ENCODE measurements around the gene KRTAP1-3. TPM values are rescaled to one million over a fixed set of nuclear protein-coding genes. Genes with fewer than 3 reads are reported as not detected.
"Not testable (repeated sequence)": the region's sequence is repeated elsewhere in the genome, so short reads cannot be mapped to it uniquely, and the experiment has no call there.

KRTAP1-3 gene
- total RNA-seq (not detected), polyA plus RNA-seq (not detected)

- H3K4me3 ChIP-seq; H3K36me3 ChIP-seq; FAIRE-seq; ATAC-seq; H3K9me3 ChIP-seq; H3K27me3 ChIP-seq; intact Hi-C loops (cut with DNase I); H3K4me1 ChIP-seq; H3K27ac ChIP-seq: not testable (repeated sequence)
- WGBS, 2 donors = 78 to 83% methylated on average over 10 of the region's 10 CpGs
- peak in 1 of 6 donors; percentile 33 for DNase-seq
These were observed at the start of gene KRTAP1-3 for GRCh38 chr17:41034346-41034935. Gene KRTAP1-3 (minus strand): TSS chr17:41034874. CDS start chr17:41034821, 53 bp downstream.

DNA sequence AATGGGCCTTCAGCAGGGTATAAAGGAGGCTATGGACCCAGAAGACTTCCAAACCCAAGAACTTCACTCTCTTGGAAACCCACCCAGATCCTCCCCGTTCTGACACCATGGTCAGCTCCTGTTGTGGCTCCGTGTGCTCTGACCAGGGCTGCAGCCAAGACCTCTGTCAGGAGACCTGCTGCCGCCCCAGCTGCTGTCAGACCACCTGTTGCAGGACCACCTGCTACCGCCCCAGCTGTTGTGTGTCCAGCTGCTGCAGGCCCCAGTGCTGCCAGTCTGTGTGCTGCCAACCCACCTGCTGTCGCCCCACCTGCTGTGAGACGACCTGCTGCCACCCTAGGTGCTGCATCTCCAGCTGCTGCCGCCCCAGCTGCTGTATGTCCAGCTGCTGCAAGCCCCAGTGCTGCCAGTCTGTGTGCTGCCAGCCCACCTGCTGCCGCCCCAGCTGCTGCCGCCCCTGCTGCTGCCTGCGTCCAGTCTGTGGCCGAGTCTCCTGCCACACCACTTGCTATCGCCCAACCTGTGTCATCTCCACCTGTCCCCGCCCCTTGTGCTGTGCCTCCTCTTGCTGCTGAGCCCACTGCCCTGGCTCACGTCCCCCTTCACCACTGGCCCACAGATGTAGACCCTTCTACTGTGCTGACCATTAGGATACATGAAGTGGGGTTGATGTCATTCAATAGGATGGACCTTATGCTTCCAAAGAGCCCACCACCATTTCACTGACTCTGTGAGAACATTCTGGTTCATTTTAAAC, 49.6 kb upstream of the KRTAP1-3 start, which contains the start of gene KRTAP4-7:
Gene KRTAP4-7 (plus strand): TSS at position 51 of the 757 bp plus-strand sequence. CDS start 57 bp downstream, at position 108.
- H3K27me3 ChIP-seq; H3K4me3 ChIP-seq; H3K27ac ChIP-seq; DNase-seq; H3K36me3 ChIP-seq; intact Hi-C loops (cut with DNase I); ATAC-seq; H3K4me1 ChIP-seq; H3K9me3 ChIP-seq; FAIRE-seq: not testable (repeated sequence)
- 59 to 64% methylated on average over 9 to 14 of the region's 14 CpGs for WGBS, 2 donors

- 45 to 56% methylated on average over 2 of the region's 2 CpGs for WGBS, 2 donors
- FAIRE-seq, H3K27me3 ChIP-seq: not testable (repeated sequence)
These were observed 48.8 kb upstream of the KRTAP1-3 start for GRCh38 chr17:41083427-41083826.

GRCh38 chr17:41082626-41083025, 48.0 kb upstream of the KRTAP1-3 start:
- no peak for ATAC-seq
- Histone ChIP-seq H3K9me3 (no peaks in the 10 kb centered on the region), H3K36me3 (no peaks in the 10 kb centered on the region), H3K4me1 (no peaks in the 10 kb centered on the region), H3K27me3 (no peaks in the 10 kb centered on the region), H3K27ac (no peak overlapping the region), H3K4me3 (no peak overlapping the region)
- TF ChIP-seq, protein P1, sequence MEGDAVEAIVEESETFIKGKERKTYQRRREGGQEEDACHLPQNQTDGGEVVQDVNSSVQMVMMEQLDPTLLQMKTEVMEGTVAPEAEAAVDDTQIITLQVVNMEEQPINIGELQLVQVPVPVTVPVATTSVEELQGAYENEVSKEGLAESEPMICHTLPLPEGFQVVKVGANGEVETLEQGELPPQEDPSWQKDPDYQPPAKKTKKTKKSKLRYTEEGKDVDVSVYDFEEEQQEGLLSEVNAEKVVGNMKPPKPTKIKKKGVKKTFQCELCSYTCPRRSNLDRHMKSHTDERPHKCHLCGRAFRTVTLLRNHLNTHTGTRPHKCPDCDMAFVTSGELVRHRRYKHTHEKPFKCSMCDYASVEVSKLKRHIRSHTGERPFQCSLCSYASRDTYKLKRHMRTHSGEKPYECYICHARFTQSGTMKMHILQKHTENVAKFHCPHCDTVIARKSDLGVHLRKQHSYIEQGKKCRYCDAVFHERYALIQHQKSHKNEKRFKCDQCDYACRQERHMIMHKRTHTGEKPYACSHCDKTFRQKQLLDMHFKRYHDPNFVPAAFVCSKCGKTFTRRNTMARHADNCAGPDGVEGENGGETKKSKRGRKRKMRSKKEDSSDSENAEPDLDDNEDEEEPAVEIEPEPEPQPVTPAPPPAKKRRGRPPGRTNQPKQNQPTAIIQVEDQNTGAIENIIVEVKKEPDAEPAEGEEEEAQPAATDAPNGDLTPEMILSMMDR (IDR thresholded peaks at IDR 0.05) = no peak
- no peak for DNase-seq
- intact Hi-C loops (cut with DNase I) = no loop called here
- no peak for FAIRE-seq
- 37 to 40% methylated on average over 4 of the region's 4 CpGs for WGBS, 2 donors

More at GRCh38 chr17:41083427-41083826, 48.8 kb upstream of the KRTAP1-3 start:
- H3K36me3 ChIP-seq; H3K27ac ChIP-seq; DNase-seq; intact Hi-C loops (cut with DNase I); H3K4me3 ChIP-seq; H3K4me1 ChIP-seq; H3K9me3 ChIP-seq; ATAC-seq: not testable (repeated sequence)

DNA sequence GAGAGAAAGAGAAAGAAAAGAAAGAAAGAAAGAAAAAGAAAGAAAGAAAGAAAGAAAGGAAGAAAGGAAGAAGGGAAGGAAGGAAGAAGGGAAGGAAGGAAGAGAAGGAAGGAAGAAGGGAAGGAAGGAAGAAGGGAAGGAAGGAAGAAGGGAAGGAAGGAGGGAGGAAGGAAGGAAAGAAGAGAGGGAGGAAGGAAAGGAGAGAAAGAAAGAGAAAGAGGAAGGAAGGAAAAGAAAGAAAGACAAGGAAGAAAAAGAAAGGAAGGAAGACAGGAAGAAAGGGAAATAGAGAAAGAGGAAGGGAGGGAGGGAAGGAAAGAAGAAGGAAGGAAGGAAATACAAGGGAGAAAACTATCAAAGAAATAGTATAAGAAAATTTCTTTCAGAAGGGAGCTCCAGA, 42.1 kb upstream of the KRTAP1-3 start:
- Histone ChIP-seq H3K27me3 (peaks cover 0 to 6% (median 0%) of the 10 kb centered on the region in 4 donors), H3K4me1 (no peaks in the 10 kb centered on the region), H3K4me3 (no peak overlapping the region), H3K9me3 (no peaks in the 10 kb centered on the region), H3K27ac (no peak overlapping the region), H3K36me3 (no peaks in the 10 kb centered on the region)
- DNase-seq = no peak
- intact Hi-C loops (cut with DNase I) = no loop called here
- ATAC-seq = no peak
- FAIRE-seq = no peak
- TF ChIP-seq, protein P1 (IDR thresholded peaks at IDR 0.05) = no peak

GRCh38 chr17:41073676-41074075, 39.0 kb upstream of the KRTAP1-3 start:
- no peak for DNase-seq
- no peaks in the 10 kb centered on the region for H3K9me3 ChIP-seq
- H3K36me3 ChIP-seq = no peaks in the 10 kb centered on the region
- intact Hi-C loops (cut with DNase I) = no loop called here
- no peak for ATAC-seq
- H3K27ac ChIP-seq = no peak overlapping the region
- H3K4me1 ChIP-seq = no peaks in the 10 kb centered on the region
- FAIRE-seq = no peak
- 80 to 89% methylated on average over 2 of the region's 2 CpGs for WGBS, 2 donors
- peaks cover 0 to 6% (median 0%) of the 10 kb centered on the region in 4 donors for H3K27me3 ChIP-seq
- no peak overlapping the region for H3K4me3 ChIP-seq
- TF ChIP-seq, protein P1 (IDR thresholded peaks at IDR 0.05) = no peak

Data from pancreas (tissue), 10 donors.